ENCODE data around the gene TRAPPC3L. TPM values are rescaled to one million over a fixed set of nuclear protein-coding genes. Genes with fewer than 3 reads are reported as not detected.

The TRAPPC3L gene
- total RNA-seq, 1 experiment from 2014 or later = not detected

DNA sequence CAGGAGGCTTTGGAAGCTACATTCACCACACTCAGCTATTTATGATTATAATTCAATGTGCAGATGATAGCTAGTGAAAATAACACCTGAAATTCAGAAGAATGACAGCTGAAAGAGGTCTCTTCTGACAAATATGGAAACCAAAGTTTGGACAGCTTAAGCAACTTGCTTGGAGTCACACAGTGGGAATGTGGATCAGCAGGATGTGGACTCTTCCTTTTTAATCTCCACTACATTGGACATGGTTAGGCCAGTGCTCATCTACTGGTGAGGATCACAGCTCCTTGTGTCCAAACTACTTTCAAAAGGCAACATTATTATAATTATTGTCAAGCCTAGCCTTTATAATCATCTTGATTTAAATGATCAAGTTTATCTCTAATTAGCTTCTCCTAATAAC is 10.4 kb downstream of the TRAPPC3L start:
- no peak overlapping the region for H4K91ac ChIP-seq (ENCODE audit: insufficient read length, low read depth, low read length)
- H2BK120ac ChIP-seq (ENCODE audit: low read depth, low read length, poor library complexity, severe bottlenecking) = no peak overlapping the region
- no peak overlapping the region for H3K4ac ChIP-seq (ENCODE audit: low read depth, low read length)
- no peak overlapping the region for H4K5ac ChIP-seq (ENCODE audit: insufficient read length, low read depth, low read length)
- H3K27me3 ChIP-seq (ENCODE audit: insufficient read depth, low read length) = no peaks in the 10 kb centered on the region
- TF ChIP-seq, protein P1, sequence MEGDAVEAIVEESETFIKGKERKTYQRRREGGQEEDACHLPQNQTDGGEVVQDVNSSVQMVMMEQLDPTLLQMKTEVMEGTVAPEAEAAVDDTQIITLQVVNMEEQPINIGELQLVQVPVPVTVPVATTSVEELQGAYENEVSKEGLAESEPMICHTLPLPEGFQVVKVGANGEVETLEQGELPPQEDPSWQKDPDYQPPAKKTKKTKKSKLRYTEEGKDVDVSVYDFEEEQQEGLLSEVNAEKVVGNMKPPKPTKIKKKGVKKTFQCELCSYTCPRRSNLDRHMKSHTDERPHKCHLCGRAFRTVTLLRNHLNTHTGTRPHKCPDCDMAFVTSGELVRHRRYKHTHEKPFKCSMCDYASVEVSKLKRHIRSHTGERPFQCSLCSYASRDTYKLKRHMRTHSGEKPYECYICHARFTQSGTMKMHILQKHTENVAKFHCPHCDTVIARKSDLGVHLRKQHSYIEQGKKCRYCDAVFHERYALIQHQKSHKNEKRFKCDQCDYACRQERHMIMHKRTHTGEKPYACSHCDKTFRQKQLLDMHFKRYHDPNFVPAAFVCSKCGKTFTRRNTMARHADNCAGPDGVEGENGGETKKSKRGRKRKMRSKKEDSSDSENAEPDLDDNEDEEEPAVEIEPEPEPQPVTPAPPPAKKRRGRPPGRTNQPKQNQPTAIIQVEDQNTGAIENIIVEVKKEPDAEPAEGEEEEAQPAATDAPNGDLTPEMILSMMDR (conservative IDR thresholded peaks at IDR 0.05) = no peak
- no peaks in the 10 kb centered on the region for H4K20me1 ChIP-seq (ENCODE audit: control insufficient read depth, insufficient read depth, insufficient read length)
- no peaks in the 10 kb centered on the region for H3K9me3 Mint-ChIP-seq
- H3K18ac ChIP-seq (ENCODE audit: insufficient read length, low read depth, low read length) = no peak overlapping the region
- no peak overlapping the region for H3T11ph ChIP-seq (ENCODE audit: low read length)
- H4K8ac ChIP-seq (replicated peaks; ENCODE audit: insufficient read length, low read depth, low read length) = no peak overlapping the region
- DNase-seq = no peak
- no peak overlapping the region for H3K4me2 ChIP-seq (ENCODE audit: insufficient read depth, insufficient read length, low read length)
- H3K56ac ChIP-seq (ENCODE audit: insufficient read length, low read depth, low read length) = no peak overlapping the region
- no peak overlapping the region for H3K27ac ChIP-seq (ENCODE audit: insufficient read length, low read depth, low read length)
- H3K4me1 ChIP-seq (ENCODE audit: insufficient read depth, low read length) = peaks cover 4% of the 10 kb centered on the region; the same call in 1 of the 2 replicates
- no peaks in the 10 kb centered on the region for H3K27me3 Mint-ChIP-seq (ENCODE audit: low read depth)
- no peak overlapping the region for H2AFZ ChIP-seq (ENCODE audit: low read length)
- H2BK5ac ChIP-seq (ENCODE audit: insufficient read length, low read length) = no peak overlapping the region
- no peaks in the 10 kb centered on the region for H3K9me3 ChIP-seq (ENCODE audit: control insufficient read depth, low read depth, low read length)
- H2BK15ac ChIP-seq (ENCODE audit: low read depth, low read length) = no peak overlapping the region
- H3K4me1 Mint-ChIP-seq = peaks cover 22 to 26% of the 10 kb centered on the region in 2 experiments
- no peaks in the 10 kb centered on the region for H3K36me3 Mint-ChIP-seq (ENCODE audit: insufficient read depth in 1 of 3, low read depth in 3 of 3)
- H3K23ac ChIP-seq (ENCODE audit: insufficient read length, low read depth, low read length) = no peak overlapping the region
- no peak overlapping the region for H2BK20ac ChIP-seq (ENCODE audit: low read depth, low read length, poor library complexity, severe bottlenecking)
- no peak overlapping the region for H3K14ac ChIP-seq (ENCODE audit: insufficient read depth, low read length)
- H3K27ac Mint-ChIP-seq = no peak overlapping the region
- no peak overlapping the region for H3K4me3 Mint-ChIP-seq
- H2BK12ac ChIP-seq (ENCODE audit: insufficient read length, low read depth, low read length) = no peak overlapping the region
- no peaks in the 10 kb centered on the region for H3K79me2 ChIP-seq (ENCODE audit: insufficient read depth, low read length)
- H2AK5ac ChIP-seq (ENCODE audit: insufficient read length, low read length) = no peak overlapping the region
- no peaks in the 10 kb centered on the region for H3K23me2 ChIP-seq (ENCODE audit: insufficient read length, low read depth, low read length, poor library complexity, severe bottlenecking)
- H3K79me1 ChIP-seq (ENCODE audit: insufficient read depth, low read depth, low read length, poor library complexity, severe bottlenecking) = no peaks in the 10 kb centered on the region
- no peak overlapping the region for H3K9ac ChIP-seq (ENCODE audit: extremely low read depth, insufficient read length, low read length)

Measured in H9 (cell line).